Measurements from ENCODE around the gene ERG. TPM values are rescaled to one million over a fixed set of nuclear protein-coding genes. Genes with fewer than 3 reads are reported as not detected.

Gene ERG
- total and polyA plus RNA-seq, 8 donors, result 1.7 to 4.6 (median 2.6) TPM

GRCh38 chr21:38410466-38410865 is 87.8 kb downstream of the ERG start:
- intact Hi-C loops (cut with DNase I), result no loop called here
- H3K27me3 ChIP-seq, result peaks cover 0 to 8% (median 0%) of the 10 kb centered on the region in 4 donors
- H3K4me1 ChIP-seq, result no peaks in the 10 kb centered on the region
- WGBS, 2 donors, result 46 to 56% methylated on average over 1 of the region's 1 CpG
- TF ChIP-seq CTCF (IDR thresholded peaks at IDR 0.05), result no peak
- H3K9me3 ChIP-seq, result no peaks in the 10 kb centered on the region
- no peak overlapping the region for H3K4me3 ChIP-seq
- ATAC-seq, result no peak
- no peak for DNase-seq
- H3K27ac ChIP-seq, result no peak overlapping the region
- no peak for FAIRE-seq
- H3K36me3 ChIP-seq, result no peaks in the 10 kb centered on the region

- Histone ChIP-seq H3K9me3 (no peaks in the 10 kb centered on the region), H3K4me1 (no peaks in the 10 kb centered on the region), H3K4me3 (no peak overlapping the region), H3K27me3 (peaks cover 0 to 8% (median 0%) of the 10 kb centered on the region in 4 donors), H3K27ac (no peak overlapping the region), H3K36me3 (no peaks in the 10 kb centered on the region)
- 57 to 66% methylated on average over 3 of the region's 3 CpGs for WGBS, 2 donors
- intact Hi-C loops (cut with DNase I), result no loop called here
- DNase-seq (no peak), ATAC-seq (no peak), FAIRE-seq (no peak)
- no peak for TF ChIP-seq CTCF (IDR thresholded peaks at IDR 0.05)
These were observed 88.4 kb downstream of the ERG start for GRCh38 chr21:38409907-38410306.

- no peaks in the 10 kb centered on the region for H3K9me3 ChIP-seq
- no peak for DNase-seq
- WGBS, 2 donors, result 45 to 51% methylated on average over 9 of the region's 9 CpGs
- H3K36me3 ChIP-seq, result no peaks in the 10 kb centered on the region
- no peak for ATAC-seq
- no peak for TF ChIP-seq CTCF (IDR thresholded peaks at IDR 0.05)
- H3K27ac ChIP-seq, result no peak overlapping the region
- peaks cover 0 to 10% (median 0%) of the 10 kb centered on the region in 4 donors for H3K27me3 ChIP-seq
- H3K4me1 ChIP-seq, result no peaks in the 10 kb centered on the region
- H3K4me3 ChIP-seq, result no peak overlapping the region
- no peak for FAIRE-seq
- intact Hi-C loops (cut with DNase I), result no loop called here
These were observed 94.1 kb downstream of the ERG start for GRCh38 chr21:38404177-38404576.

- no peaks in the 10 kb centered on the region for H3K36me3 ChIP-seq
- intact Hi-C loops (cut with DNase I), result no loop called here
- H3K27ac ChIP-seq, result no peak overlapping the region
- TF ChIP-seq CTCF (IDR thresholded peaks at IDR 0.05), result no peak
- H3K27me3 ChIP-seq, result peaks cover 0 to 10% (median 0%) of the 10 kb centered on the region in 4 donors
- H3K4me3 ChIP-seq, result no peak overlapping the region
- no peaks in the 10 kb centered on the region for H3K4me1 ChIP-seq
- ATAC-seq (no peak), FAIRE-seq (no peak), DNase-seq (no peak)
- no peaks in the 10 kb centered on the region for H3K9me3 ChIP-seq
- WGBS, 2 donors, result 36 to 37% methylated on average over 6 of the region's 6 CpGs
These were observed 95.5 kb downstream of the ERG start for GRCh38 chr21:38402795-38403194.

GRCh38 chr21:38402291-38402690 is 96.0 kb downstream of the ERG start:
- H3K4me3 ChIP-seq, result no peak overlapping the region
- FAIRE-seq, result no peak
- no peak for TF ChIP-seq CTCF (IDR thresholded peaks at IDR 0.05)
- H3K27ac ChIP-seq, result no peak overlapping the region
- intact Hi-C loops (cut with DNase I), result no loop called here
- DNase-seq, result no peak
- 66 to 69% methylated on average over 11 of the region's 11 CpGs for WGBS, 2 donors
- H3K4me1 ChIP-seq, result no peaks in the 10 kb centered on the region
- H3K36me3 ChIP-seq, result no peaks in the 10 kb centered on the region
- ATAC-seq, result no peak
- no peaks in the 10 kb centered on the region for H3K9me3 ChIP-seq
- peaks cover 0 to 10% (median 0%) of the 10 kb centered on the region in 4 donors for H3K27me3 ChIP-seq

Data from pancreas (tissue), 10 donors.